ENCODE results near the gene FAM131A. TPM values are rescaled to one million over a fixed set of nuclear protein-coding genes. Genes with fewer than 3 reads are reported as not detected.

FAM131A gene
- total and polyA plus RNA-seq, 10 of the 15 experiments (the other 5 are each of a cell fraction or from before 2014, with no cell fraction given), result 0.31 to 4.5 (median 1.5) TPM

GRCh38 chr3:184387174-184387714 is 49.8 kb downstream of the FAM131A start:
- no TSS peak for BruUV-seq (replicated peaks)
- CTCF ChIA-PET, result no interaction called here
- H3K9ac ChIP-seq (ENCODE audit: control insufficient read depth, insufficient read depth, low read length), result no peak overlapping the region

GRCh38 chr3:184388164-184388935 is 51.0 kb downstream of the FAM131A start:
- WGBS (ENCODE audit: insufficient coverage, insufficient replicate concordance, low lambda C conversion rate, missing lambda C conversion rate), result 14% methylated on average over 8 of the region's 8 CpGs
- no peak overlapping the region for H3K4me2 ChIP-seq (ENCODE audit: control insufficient read depth, insufficient read depth)
- SMC1A ChIA-PET (ENCODE audit: uncharacterized antibody, unreplicated experiment), result no interaction called here
- H4K20me1 ChIP-seq (ENCODE audit: control insufficient read depth, insufficient read depth), result no peaks in the 10 kb centered on the region
- no peak overlapping the region for H3K4me3 ChIP-seq
- FAIRE-seq (no peak), DNase-seq (ENCODE audit: low read depth, low spot score) (no peak), ATAC-seq (no peak)
- no peak overlapping the region for H3K27ac ChIP-seq (ENCODE audit: control insufficient read depth, insufficient read depth)
- no TSS peak for BruUV-seq (replicated peaks)
- peaks cover 0 to 4% of the 10 kb centered on the region in 2 experiments for H3K27me3 ChIP-seq (replicated peaks in 1 of 2; ENCODE audit: control insufficient read depth in 2 of 2, insufficient read depth in 2 of 2, low read length in 1 of 2)
- H3K36me3 ChIP-seq (ENCODE audit: control insufficient read depth in 2 of 2, insufficient read depth in 2 of 2, low read length in 1 of 2), result no peaks in the 10 kb centered on the region
- no peak overlapping the region for H3K9ac ChIP-seq (ENCODE audit: control insufficient read depth, insufficient read depth, low read length)
- no peaks in the 10 kb centered on the region for H3K4me1 ChIP-seq (ENCODE audit: control insufficient read depth, insufficient read depth, low read length)
- TF ChIP-seq USF1 (IDR thresholded peaks at IDR 0.05; ENCODE audit: borderline replicate concordance, extremely low read length, insufficient read depth, low read depth, low read length) (no peak), NFXL1 (IDR thresholded peaks at IDR 0.05; ENCODE audit: borderline replicate concordance) (no peak), FOXM1 (IDR thresholded peaks at IDR 0.05; ENCODE audit: low read depth, low read length) (no peak), MYB (IDR thresholded peaks at IDR 0.05; ENCODE audit: borderline replicate concordance, low read depth, low read length) (no peak), SUZ12 (IDR thresholded peaks at IDR 0.05; ENCODE audit: unreplicated experiment) (no peak), ZBED1 (IDR thresholded peaks at IDR 0.05; ENCODE audit: borderline replicate concordance) (no peak), RCOR1 (conservative IDR thresholded peaks at IDR 0.05; ENCODE audit: low read depth, low read length) (no peak), BCL11A (IDR thresholded peaks at IDR 0.05; ENCODE audit: low read depth, low read length) (no peak), RFX5 (IDR thresholded peaks at IDR 0.05; ENCODE audit: low read depth, low read length) (no peak), POU2F2 (IDR thresholded peaks at IDR 0.05; ENCODE audit: borderline replicate concordance, low read depth, low read length) (no peak), ATF7 (IDR thresholded peaks at IDR 0.05; ENCODE audit: low read depth) (no peak), ZBTB11 (CRISPR knock-in tag; IDR thresholded peaks at IDR 0.05) (no peak), PML (IDR thresholded peaks at IDR 0.05; ENCODE audit: low read length) (no peak)
- no peak overlapping the region for H2AFZ ChIP-seq (ENCODE audit: control insufficient read depth, low read depth, low read length)
- H3K79me2 ChIP-seq (ENCODE audit: control insufficient read depth, insufficient read depth, low read length), result no peaks in the 10 kb centered on the region
- in situ Hi-C loops (cut with MboI), result no loop called here
- intact Hi-C loops (cut with micrococcal nuclease; ENCODE audit: unreplicated experiment), result no loop called here
- CTCF ChIA-PET, result no interaction called here
- H3K9me3 ChIP-seq (replicated peaks; ENCODE audit: control insufficient read depth, insufficient read depth, low read length), result no peaks in the 10 kb centered on the region
- RAD21 ChIA-PET (ENCODE audit: unreplicated experiment), result no interaction called here
- POLR2A ChIA-PET, result no interaction called here

More at GRCh38 chr3:184387174-184387714, 49.8 kb downstream of the FAM131A start:
- ChIA-PET SMC1A (ENCODE audit: uncharacterized antibody, unreplicated experiment) (no interaction called here), POLR2A (no interaction called here), RAD21 (ENCODE audit: unreplicated experiment) (no interaction called here)
- 61% methylated on average over 12 of the region's 12 CpGs for WGBS (ENCODE audit: insufficient coverage, insufficient replicate concordance, low lambda C conversion rate, missing lambda C conversion rate)
- no peak for TF ChIP-seq CHD4 (IDR thresholded peaks at IDR 0.05)
- Histone ChIP-seq H3K36me3 (ENCODE audit: control insufficient read depth in 2 of 2, insufficient read depth in 2 of 2, low read length in 1 of 2) (no peaks in the 10 kb centered on the region), H3K4me2 (ENCODE audit: control insufficient read depth, insufficient read depth) (no peak overlapping the region), H2AFZ (ENCODE audit: control insufficient read depth, low read depth, low read length) (no peak overlapping the region), H3K79me2 (ENCODE audit: control insufficient read depth, insufficient read depth, low read length) (no peaks in the 10 kb centered on the region), H3K4me1 (ENCODE audit: control insufficient read depth, insufficient read depth, low read length) (no peaks in the 10 kb centered on the region), H3K9me3 (replicated peaks; ENCODE audit: control insufficient read depth, insufficient read depth, low read length) (no peaks in the 10 kb centered on the region), H4K20me1 (ENCODE audit: control insufficient read depth, insufficient read depth) (no peaks in the 10 kb centered on the region), H3K27me3 (replicated peaks in 1 of 2; ENCODE audit: control insufficient read depth in 2 of 2, insufficient read depth in 2 of 2, low read length in 1 of 2) (peaks cover 3 to 6% of the 10 kb centered on the region in 2 experiments), H3K27ac (ENCODE audit: control insufficient read depth, insufficient read depth) (no peak overlapping the region), H3K4me3 (no peak overlapping the region)
- intact Hi-C loops (cut with micrococcal nuclease; ENCODE audit: unreplicated experiment) (no loop called here), in situ Hi-C loops (cut with MboI) (no loop called here)
- ATAC-seq, result no peak
- no peak for FAIRE-seq
- no peak for DNase-seq (ENCODE audit: low read depth, low spot score)
